Thyroid gland (tissue), 4 donors: Measurements from ENCODE around the gene RHBDD1. TPM values are rescaled to one million over a fixed set of nuclear protein-coding genes. Genes with fewer than 3 reads are reported as not detected.

Experiments
- DNase-seq, 2 donors: peaks; one replicate each; pipeline ENCODE4 v3.0.0-alpha.2; 2019
- H3K27ac ChIP-seq, 3 donors: fragments of 200-600 bp; sonication (generic); 1 replicate in 2 of 3; 2 replicates in 1 of 3; pipeline ENCODE4 v1.5.1; 2016 to 2019; ENCODE audit warnings: mild to moderate bottlenecking in 1 of 3, moderate library complexity in 1 of 3
- H3K27me3 ChIP-seq: fragments of 200-600 bp; sonication (generic); one replicate; pipeline ENCODE4 v1.5.1; 2019
- H3K36me3 ChIP-seq, 2 donors: fragments of 200-600 bp; sonication (generic); one replicate each; pipeline ENCODE4 v1.5.1; 2016 to 2019
- H3K4me1 ChIP-seq, 2 donors: fragments of 200-600 bp; sonication (generic); one replicate each; pipeline ENCODE4 v1.5.1; 2017 to 2019
- H3K4me3 ChIP-seq, 3 donors: fragments of 200-600 bp; sonication (generic); replicated peaks in 1 of 3; 1 replicate in 2 of 3; 2 replicates in 1 of 3; pipeline ENCODE4 v1.5.1; 2016; ENCODE audit warnings: mild to moderate bottlenecking in 1 of 3
- H3K9me3 ChIP-seq: fragments of 200-600 bp; sonication (generic); one replicate; pipeline ENCODE4 v1.5.1; 2017
- CTCF ChIP-seq, 6 experiments: fragments of 200-600 bp in 3 of 6; fragments of 450-650 bp in 3 of 6; sonication (generic) in 3 of 6; IDR thresholded peaks; one replicate each; pipeline ENCODE4 v1.5.1; 2016 to 2019; ENCODE audit warnings: antibody characterized with exemption in 6 of 6, mild to moderate bottlenecking in 2 of 6, inconsistent platforms in 1 of 6, moderate library complexity in 1 of 6
- POLR2A ChIP-seq, 2 donors: fragments of 450-650 bp; IDR thresholded peaks; one replicate each; pipeline ENCODE4 v1.6.1; 2017; ENCODE audit warnings: antibody characterized with exemption in 2 of 2, mild to moderate bottlenecking in 2 of 2, moderate library complexity in 1 of 2
- WGBS, 2 donors: methylation state at CpG; one replicate each; pipeline ENCODE4 v1.1.5; 2017; 5-methylcytosine and 5-hydroxymethylcytosine counted together
- intact Hi-C: fragments of 100-400 bp; cut with DNase I; formaldehyde crosslinking; loops from one replicate; pipeline ENCODE4 v1.15.1; 2023
- total RNA-seq, 4 donors: library from RNA; depleted of rRNA; stranded (reverse); fragments of >200 nt; gene quantifications; one replicate each; pipeline ENCODE4 v1.2.3, GENCODE V29; 2016

The RHBDD1 gene
- total RNA-seq, 4 donors from 2014 or later: 17.2 to 36.5 (median 26.2) TPM

- H3K27ac ChIP-seq: no peak overlapping the region
- DNase-seq: peak; percentile 13 to 40
- H3K27me3 ChIP-seq: no peaks in the 10 kb centered on the region
- no peaks in the 10 kb centered on the region for H3K4me1 ChIP-seq
- TF ChIP-seq CTCF (IDR thresholded peaks at IDR 0.05) (peak in 3 of 6 experiments; percentile 26 to 63 (median 29)), POLR2A (IDR thresholded peaks at IDR 0.05) (no peak)
- no peaks in the 10 kb centered on the region for H3K9me3 ChIP-seq
- H3K4me3 ChIP-seq: no peak overlapping the region
- peaks cover 0 to 3% of the 10 kb centered on the region in 2 donors for H3K36me3 ChIP-seq
- intact Hi-C loops: no loop called here
- WGBS, 2 donors: 61 to 64% methylated on average over 16 of the region's 16 CpGs
These were observed 197.8 kb downstream of the RHBDD1 start for GRCh38 chr2:227033471-227034148.

GRCh38 chr2:227035711-227036367 is 200.0 kb downstream of the RHBDD1 start:
- no peak for TF ChIP-seq POLR2A (IDR thresholded peaks at IDR 0.05)
- TF ChIP-seq CTCF (IDR thresholded peaks at IDR 0.05): no peak
- DNase-seq: no peak
- H3K27ac ChIP-seq: no peak overlapping the region
- peaks cover 0 to 3% of the 10 kb centered on the region in 2 donors for H3K36me3 ChIP-seq
- intact Hi-C loops: no loop called here
- H3K4me1 ChIP-seq: no peaks in the 10 kb centered on the region
- H3K27me3 ChIP-seq: no peaks in the 10 kb centered on the region
- no peak overlapping the region for H3K4me3 ChIP-seq
- 65% methylated on average over 7 of the region's 7 CpGs for WGBS, 2 donors
- no peaks in the 10 kb centered on the region for H3K9me3 ChIP-seq

GRCh38 chr2:227036527-227036926 is 200.7 kb downstream of the RHBDD1 start:
- Histone ChIP-seq H3K4me3 (no peak overlapping the region), H3K4me1 (no peaks in the 10 kb centered on the region), H3K27me3 (no peaks in the 10 kb centered on the region), H3K36me3 (peaks cover 0 to 3% of the 10 kb centered on the region in 2 donors), H3K9me3 (no peaks in the 10 kb centered on the region), H3K27ac (no peak overlapping the region)
- 78 to 85% methylated on average over 3 of the region's 3 CpGs for WGBS, 2 donors
- DNase-seq: no peak
- TF ChIP-seq CTCF (IDR thresholded peaks at IDR 0.05) (no peak), POLR2A (IDR thresholded peaks at IDR 0.05) (no peak)
- intact Hi-C loops: no loop called here

- intact Hi-C loops: no loop called here
- H3K4me3 ChIP-seq: no peak overlapping the region
- no peak for DNase-seq
- no peaks in the 10 kb centered on the region for H3K27me3 ChIP-seq
- H3K27ac ChIP-seq: no peak overlapping the region
- 87 to 90% methylated on average over 1 of the region's 1 CpG for WGBS, 2 donors
- no peak for TF ChIP-seq POLR2A (IDR thresholded peaks at IDR 0.05)
- TF ChIP-seq CTCF (IDR thresholded peaks at IDR 0.05): no peak
- H3K4me1 ChIP-seq: no peaks in the 10 kb centered on the region
- no peaks in the 10 kb centered on the region for H3K9me3 ChIP-seq
- H3K36me3 ChIP-seq: peaks cover 6 to 7% of the 10 kb centered on the region in 2 donors
These were observed 202.8 kb downstream of the RHBDD1 start for GRCh38 chr2:227038550-227039189.

- peaks cover 7 to 9% of the 10 kb centered on the region in 2 donors for H3K36me3 ChIP-seq
- H3K27me3 ChIP-seq: no peaks in the 10 kb centered on the region
- WGBS, 2 donors: 90 to 92% methylated on average over 3 of the region's 3 CpGs
- intact Hi-C loops: no loop called here
- TF ChIP-seq CTCF (IDR thresholded peaks at IDR 0.05): no peak
- no peak for TF ChIP-seq POLR2A (IDR thresholded peaks at IDR 0.05)
- H3K4me3 ChIP-seq: no peak overlapping the region
- H3K9me3 ChIP-seq: no peaks in the 10 kb centered on the region
- no peak overlapping the region for H3K27ac ChIP-seq
- H3K4me1 ChIP-seq: no peaks in the 10 kb centered on the region
- no peak for DNase-seq
These were observed 208.1 kb downstream of the RHBDD1 start for GRCh38 chr2:227043981-227044380.
